K562 treated with DMSO at 1 percent for 24 hours (cell line): Measurements from ENCODE around the gene MORN1. TPM values are rescaled to one million over a fixed set of nuclear protein-coding genes. Genes with fewer than 3 reads are reported as not detected.

Experiments used
- total RNA-seq: library from RNA; unstranded; fragments of 300-600 nt; gene quantifications from 2 replicates; pipeline ENCODE4 v1.2.3, GENCODE V29; 2022; ENCODE audit warnings: low read depth; ENCODE audit not compliant: insufficient read depth

The MORN1 gene
- total RNA-seq, result 4.3 and 5.9 TPM in 2 replicates

GRCh38 chr1:2391041-2391930 lies at the start of gene MORN1, which contains the start of gene RER1:
Gene MORN1 (minus strand): TSS chr1:2391554. CDS start chr1:2391533, 21 bp downstream.
Gene RER1 (plus strand): TSS chr1:2391841. CDS start chr1:2395791, 3,950 bp downstream.

GRCh38 chr1:2412395-2412772 lies 21.0 kb upstream of the MORN1 start, which contains the start of gene PEX10:
Gene PEX10 (minus strand): TSS chr1:2412564. CDS start chr1:2412502, 62 bp downstream.

Other genes starting within 250 kb of the MORN1 start
- gene FAAP20, start 196.8 kb downstream of the MORN1 start, total RNA-seq, result 293 and 305 TPM in 2 replicates
- gene SKI, start 163.2 kb downstream of the MORN1 start, total RNA-seq, result 36.1 and 36.9 TPM in 2 replicates
- gene RER1, start 287 bp upstream of the MORN1 start, total RNA-seq, result 74.0 and 84.7 TPM in 2 replicates
- 13.8 and 15.6 TPM in 2 replicates for gene PEX10, start 21.0 kb upstream of the MORN1 start, total RNA-seq
- gene PLCH2, start 84.7 kb upstream of the MORN1 start, total RNA-seq, result not detected in 2 replicates
- 37.7 and 42.4 TPM in 2 replicates for gene PANK4, start 135.0 kb upstream of the MORN1 start, total RNA-seq
- gene HES5, start 138.7 kb upstream of the MORN1 start, total RNA-seq, result not detected in 2 replicates
- gene TNFRSF14, start 164.8 kb upstream of the MORN1 start, total RNA-seq, result 11.8 and 12.1 TPM in 2 replicates
- gene PRXL2B, start 195.2 kb upstream of the MORN1 start, total RNA-seq, result 19.6 and 23.0 TPM in 2 replicates
- gene MMEL1, start 241.5 kb upstream of the MORN1 start, total RNA-seq, result 0.96 TPM in 1 of 2 replicates, not detected in the other